H1 (cell line): ENCODE results near the gene LYVE1. TPM values are rescaled to one million over a fixed set of nuclear protein-coding genes. Genes with fewer than 3 reads are reported as not detected.

Experiments used
- CTCF ChIA-PET: fragments of 300-600 bp; sonication (Branson Sonifier 250); formaldehyde crosslinking; loops from one replicate; lab custom pipeline; 2021; ENCODE audit not compliant: partially characterized antibody; lab: Charles Lee
- POLR2A ChIA-PET: fragments of 300-600 bp; sonication (Branson Sonifier 250); formaldehyde crosslinking; loops from one replicate; lab custom pipeline; 2021; ENCODE audit warnings: inconsistent platforms; ENCODE audit not compliant: partially characterized antibody; lab: Charles Lee
- DNase-seq, 2 experiments: peaks; one replicate each; pipeline versions ENCODE4 v3.0.0 to v3.0.0-alpha.2; 2010 to 2022; ENCODE audit warnings: low spot score in 2 of 2, low read depth in 1 of 2, mixed read lengths in 1 of 2
- FAIRE-seq: peaks from 2 replicates; lab custom pipeline; 2011; peaks lifted over from hg19 to GRCh38; lab: Jason Lieb, UNC
- H2AFZ ChIP-seq: 2 replicates; pipeline ENCODE4 v1.8.1; 2012; ENCODE audit warnings: low read length, inconsistent platforms
- H2AK5ac ChIP-seq: 2 replicates; pipeline ENCODE4 v1.6.1; 2013; ENCODE audit warnings: low read depth, low read length
- H2BK120ac ChIP-seq: replicated peaks from 2 replicates; pipeline ENCODE3; 2013; ENCODE audit warnings: low read depth, low read length, inconsistent platforms
- H2BK12ac ChIP-seq: 2 replicates; pipeline ENCODE4 v1.6.1; 2013; ENCODE audit warnings: low read depth, low read length
- H2BK15ac ChIP-seq: 2 replicates; pipeline ENCODE4 v1.6.1; 2013; ENCODE audit warnings: low read length
- H2BK20ac ChIP-seq: 2 replicates; pipeline ENCODE4 v1.6.1; 2013; ENCODE audit warnings: low read length
- H2BK5ac ChIP-seq: 2 replicates; pipeline ENCODE4 v1.6.1; 2013; ENCODE audit warnings: low read depth, low read length
- H3K14ac ChIP-seq: 2 replicates; pipeline ENCODE4 v1.6.1; 2013; ENCODE audit warnings: inconsistent platforms; ENCODE audit not compliant: insufficient read length
- H3K18ac ChIP-seq: 2 replicates; pipeline ENCODE4 v1.6.1; 2013; ENCODE audit warnings: low read length; ENCODE audit errors: extremely low read depth
- H3K23ac ChIP-seq: 2 replicates; pipeline ENCODE4 v1.6.1; 2013; ENCODE audit warnings: inconsistent platforms; ENCODE audit not compliant: insufficient read length
- H3K23me2 ChIP-seq: 2 replicates; pipeline ENCODE4 v1.6.1; 2013; ENCODE audit warnings: low read depth, low read length
- H3K27ac ChIP-seq: 2 replicates; pipeline ENCODE4 v1.6.1; 2011; ENCODE audit warnings: low read depth, low read length, inconsistent platforms
- H3K27me3 ChIP-seq, 4 experiments: replicated peaks in 1 of 4; 1 replicate in 1 of 4; 2 replicates in 3 of 4; pipeline versions ENCODE4 v1.6.1 to v1.8.1; 2011 to 2013; ENCODE audit warnings: low read length in 3 of 4, mild to moderate bottlenecking in 3 of 4, inconsistent platforms in 2 of 4, mixed read lengths in 2 of 4, moderate library complexity in 1 of 4; ENCODE audit not compliant: control insufficient read depth in 3 of 4, insufficient read depth in 3 of 4; ENCODE audit errors: extremely low read depth in 1 of 4
- H3K36me3 ChIP-seq, 4 experiments: 2 replicates each; pipeline versions ENCODE4 v1.6.1 to v1.8.1; 2011 to 2013; ENCODE audit warnings: mild to moderate bottlenecking in 4 of 4, low read length in 3 of 4, moderate library complexity in 2 of 4, control low read depth in 1 of 4, inconsistent platforms in 1 of 4; ENCODE audit not compliant: insufficient read depth in 4 of 4, control insufficient read depth in 2 of 4
- H3K4ac ChIP-seq: replicated peaks from 2 replicates; pipeline ENCODE3; 2013; ENCODE audit warnings: low read length, low read depth, mixed read lengths, inconsistent platforms; ENCODE audit not compliant: insufficient read length
- H3K4me1 ChIP-seq, 4 experiments: replicated peaks in 1 of 4; 1 replicate in 1 of 4; 2 replicates in 3 of 4; pipeline versions ENCODE4 v1.6.1 to v1.8.1; 2011 to 2013; ENCODE audit warnings: low read length in 3 of 4, inconsistent platforms in 2 of 4, mixed read lengths in 1 of 4; ENCODE audit not compliant: insufficient read depth in 4 of 4, control insufficient read depth in 3 of 4
- H3K4me2 ChIP-seq, 2 experiments: 2 replicates each; pipeline versions ENCODE4 v1.6.1 to v1.8.1; 2011 to 2013; ENCODE audit warnings: low read depth in 2 of 2, low read length in 2 of 2, control low read depth in 1 of 2, inconsistent platforms in 1 of 2, mild to moderate bottlenecking in 1 of 2; ENCODE audit not compliant: insufficient read depth in 1 of 2
- H3K4me3 ChIP-seq, 4 experiments: fragments of 200-600, 300-600 bp in 1 of 4; sonication (generic), shearing (Covaris generic), sonication (Bioruptor Twin) in 1 of 4; 2 replicates each; pipeline versions ENCODE4 v1.5.1 to v1.8.1; 2011 to 2016; ENCODE audit warnings: low read length in 4 of 4, low read depth in 3 of 4, control low read depth in 2 of 4, inconsistent platforms in 2 of 4, mild to moderate bottlenecking in 2 of 4, mixed read lengths in 1 of 4, moderate library complexity in 1 of 4; ENCODE audit not compliant: insufficient read depth in 2 of 4; ENCODE audit errors: extremely low read depth in 1 of 4
- H3K56ac ChIP-seq: replicated peaks from 2 replicates; pipeline ENCODE3; 2013; ENCODE audit warnings: low read depth, mild to moderate bottlenecking, mixed read lengths, low read length, inconsistent platforms; ENCODE audit not compliant: insufficient read length
- H3K79me1 ChIP-seq: 2 replicates; pipeline ENCODE4 v1.6.1; 2013; ENCODE audit warnings: low read depth, low read length, control low read depth
- H3K79me2 ChIP-seq, 2 experiments: 2 replicates each; pipeline versions ENCODE4 v1.6.1 to v1.8.1; 2012 to 2013; ENCODE audit warnings: low read length in 2 of 2, mild to moderate bottlenecking in 2 of 2, inconsistent platforms in 1 of 2; ENCODE audit not compliant: insufficient read depth in 2 of 2, control insufficient read depth in 1 of 2
- H3K9ac ChIP-seq, 4 experiments: replicated peaks in 1 of 4; 1 replicate in 1 of 4; 2 replicates in 3 of 4; pipeline versions ENCODE4 v1.6.1 to v1.8.1; 2011 to 2013; ENCODE audit warnings: low read depth in 3 of 4, low read length in 3 of 4, control low read depth in 2 of 4, mild to moderate bottlenecking in 2 of 4, moderate library complexity in 2 of 4, inconsistent platforms in 1 of 4; ENCODE audit errors: extremely low read depth in 1 of 4
- H3K9me3 ChIP-seq, 2 experiments: 2 replicates each; pipeline versions ENCODE4 v1.6.1 to v1.8.1; 2012 to 2013; ENCODE audit warnings: mild to moderate bottlenecking in 2 of 2, moderate library complexity in 2 of 2, control low read depth in 1 of 2, inconsistent platforms in 1 of 2, low read depth in 1 of 2, low read length in 1 of 2, mixed read lengths in 1 of 2; ENCODE audit not compliant: insufficient read depth in 2 of 2
- H4K20me1 ChIP-seq, 2 experiments: replicated peaks in 1 of 2; 2 replicates each; pipeline versions ENCODE3 to v1.8.1; 2011 to 2013; ENCODE audit warnings: inconsistent platforms in 2 of 2, low read length in 2 of 2, mild to moderate bottlenecking in 1 of 2; ENCODE audit not compliant: insufficient read depth in 2 of 2, control insufficient read depth in 1 of 2
- H4K5ac ChIP-seq: 2 replicates; pipeline ENCODE4 v1.6.1; 2013; ENCODE audit warnings: low read length, low read depth, mixed read lengths, inconsistent platforms; ENCODE audit not compliant: insufficient read length
- H4K8ac ChIP-seq: 2 replicates; pipeline ENCODE4 v1.8.0; 2013; ENCODE audit warnings: mild to moderate bottlenecking, moderate library complexity, low read length, inconsistent platforms; ENCODE audit not compliant: insufficient read depth; ENCODE audit errors: extremely low read depth
- H4K91ac ChIP-seq: replicated peaks from 2 replicates; pipeline ENCODE3; 2013; ENCODE audit warnings: low read length, mixed read lengths, inconsistent platforms; ENCODE audit not compliant: insufficient read length
- CHD2 ChIP-seq: IDR thresholded peaks from 2 replicates; pipeline ENCODE4 v1.6.1; 2012; ENCODE audit warnings: low read length, improper control_type of control experiment
- E2F6 ChIP-seq: IDR thresholded peaks from 2 replicates; pipeline ENCODE4 v1.6.1; 2012; ENCODE audit warnings: inconsistent platforms
- FOSL1 ChIP-seq: IDR thresholded peaks from 2 replicates; pipeline ENCODE4 v1.6.1; 2011; ENCODE audit warnings: mild to moderate bottlenecking, low read depth, low read length, moderate library complexity; ENCODE audit not compliant: insufficient read depth
- HDAC2 ChIP-seq, 2 experiments: fragments of 300-600 bp in 1 of 2; sonication (generic) in 1 of 2; IDR thresholded peaks; 2 replicates each; pipeline ENCODE4 v1.6.1; 2011 to 2012; ENCODE audit warnings: low read depth in 2 of 2, low read length in 2 of 2, mild to moderate bottlenecking in 2 of 2, moderate library complexity in 2 of 2, borderline replicate concordance in 1 of 2, inconsistent platforms in 1 of 2
- JUN ChIP-seq: IDR thresholded peaks from 2 replicates; pipeline ENCODE4 v1.6.1; 2011; ENCODE audit warnings: low read depth, mild to moderate bottlenecking, improper control_type of control experiment, low read length
- NANOG ChIP-seq: IDR thresholded peaks from 2 replicates; pipeline ENCODE4 v1.6.1; 2011; ENCODE audit warnings: low read length, low read depth, mild to moderate bottlenecking, inconsistent platforms; ENCODE audit not compliant: insufficient read depth, poor library complexity, severe bottlenecking
- NRF1 ChIP-seq: IDR thresholded peaks from 2 replicates; pipeline ENCODE4 v1.6.1; 2011; ENCODE audit warnings: mild to moderate bottlenecking, low read depth, low read length, improper control_type of control experiment
- POLR2A ChIP-seq, 2 experiments: IDR thresholded peaks; 1 replicate in 1 of 2; 2 replicates in 1 of 2; pipeline ENCODE4 v1.6.1; 2011; ENCODE audit warnings: low read depth in 2 of 2, low read length in 2 of 2, mild to moderate bottlenecking in 2 of 2; ENCODE audit errors: control extremely low read depth in 1 of 2
- RXRA ChIP-seq: IDR thresholded peaks from 2 replicates; pipeline ENCODE4 v1.6.1; 2011; ENCODE audit warnings: low read depth, mild to moderate bottlenecking, low read length, moderate library complexity; ENCODE audit not compliant: insufficient read depth
- SAP30 ChIP-seq: fragments of 300-600 bp; sonication (generic); IDR thresholded peaks from 2 replicates; pipeline ENCODE4 v1.7.1; 2012; ENCODE audit warnings: low read length, moderate library complexity, mild to moderate bottlenecking, inconsistent platforms; ENCODE audit not compliant: insufficient read depth, insufficient replicate concordance
- SIX5 ChIP-seq: IDR thresholded peaks from 2 replicates; pipeline ENCODE4 v1.6.1; 2011; ENCODE audit warnings: mild to moderate bottlenecking, low read depth, low read length
- SP4 ChIP-seq: IDR thresholded peaks from 2 replicates; pipeline ENCODE4 v1.6.1; 2012; ENCODE audit warnings: low read length, inconsistent platforms
- TBP ChIP-seq: IDR thresholded peaks from 2 replicates; pipeline ENCODE4 v1.6.1; 2011; ENCODE audit warnings: low read depth, low read length, improper control_type of control experiment
- TCF12 ChIP-seq: IDR thresholded peaks from 2 replicates; pipeline ENCODE4 v1.6.1; 2011; ENCODE audit warnings: low read depth, mild to moderate bottlenecking, low read length
- WGBS, 2 experiments: shearing (Covaris generic) in 1 of 2; methylation state at CpG; one replicate each; pipeline versions ENCODE4 v1.1.6 to v1.1.7; 2013 to 2015; ENCODE audit warnings: low lambda C conversion rate in 2 of 2, mixed read lengths in 2 of 2, inconsistent platforms in 1 of 2, low coverage in 1 of 2, missing lambda C conversion rate in 1 of 2; ENCODE audit not compliant: insufficient replicate concordance in 2 of 2, insufficient coverage in 1 of 2, insufficient read length in 1 of 2; ENCODE audit errors: extremely low coverage in 1 of 2, missing lambda C conversion rate in 1 of 2; 5-methylcytosine and 5-hydroxymethylcytosine counted together
- polyA plus RNA-seq, 7 experiments: library from polyadenylated mRNA; depleted of rRNA in 3 of 7; stranded (reverse) in 5 of 7; unstranded in 2 of 7; fragments of >200 nt in 5 of 7; fragments of 200-250 nt in 2 of 7; gene quantifications; 1 replicate in 5 of 7; 2 replicates in 1 of 7; 4 replicates in 1 of 7; pipeline versions ENCODE4 v1.2.1 to v1.2.3, GENCODE V29; 2011 to 2013; ENCODE audit warnings: missing spikeins in 2 of 7, mixed read lengths in 2 of 7
- total RNA-seq: library from RNA; stranded (reverse); fragmentation: NEBNext Ultra II Directional; extraction: Animal tissue kit (Norgen Biotek cat#: 25700); gene quantifications from 2 replicates; pipeline ENCODE4 v1.2.1, GENCODE V29; 2021

Gene LYVE1
- total and polyA plus RNA-seq, 2 of the 8 experiments (the other 6 are each of a cell fraction or from before 2014, with no cell fraction given), result 0.09 TPM; not detected in 1

- Histone ChIP-seq H2BK15ac (no peak overlapping the region), H2BK12ac (no peak overlapping the region), H3K4me3 (no peak overlapping the region), H3K27ac (no peak overlapping the region), H3K27me3 (no peaks in the 10 kb centered on the region), H2BK20ac (no peak overlapping the region), H2BK5ac (no peak overlapping the region), H4K91ac (no peak overlapping the region), H3K14ac (no peak overlapping the region), H3K4ac (no peak overlapping the region), H3K9me3 (no peaks in the 10 kb centered on the region), H3K79me1 (no peaks in the 10 kb centered on the region; the same call in 1 of the 2 replicates), H2AK5ac (no peak overlapping the region), H3K79me2 (no peaks in the 10 kb centered on the region), H4K8ac (no peak overlapping the region), H4K5ac (no peak overlapping the region), H3K23ac (no peak overlapping the region), H3K4me2 (no peak overlapping the region), H2AFZ (no peak overlapping the region), H4K20me1 (no peaks in the 10 kb centered on the region), H2BK120ac (no peak overlapping the region), H3K56ac (no peak overlapping the region), H3K4me1 (peaks cover 0 to 6% (median 0%) of the 10 kb centered on the region in 4 experiments; a peak in 2 of 7 replicates), H3K23me2 (peaks cover 4% of the 10 kb centered on the region; the same call in 1 of the 2 replicates), H3K9ac (no peak overlapping the region), H3K36me3 (no peaks in the 10 kb centered on the region), H3K18ac (no peak overlapping the region)
- POLR2A ChIA-PET, result no interaction called here
- FAIRE-seq (no peak), DNase-seq (no peak)
- WGBS, 2 experiments, result 68% methylated on average over 1 of the region's 1 CpG; no CpG with 5 or more reads in 1 of the 2 experiments
- CTCF ChIA-PET, result interaction anchor here (0.8 kb wide), 1 partner anchor 133 kb away, joined by 3 read pairs; no protein-coding TSS in a partner anchor
- TF ChIP-seq TCF12 (no peak), TBP (no peak), RXRA (no peak), CHD2 (no peak), E2F6 (no peak), HDAC2 (IDR thresholded peaks at IDR 0.05; ENCODE audit: borderline replicate concordance in 1 of 2, low read depth in 2 of 2, low read length in 2 of 2) (no peak), NRF1 (no peak), NANOG (no peak), POLR2A (IDR thresholded peaks at IDR 0.05; ENCODE audit: control extremely low read depth in 1 of 2, low read depth in 2 of 2, low read length in 2 of 2) (no peak), FOSL1 (no peak), JUN (no peak), SAP30 (no peak), SP4 (no peak), SIX5 (no peak)
These were observed 29.5 kb downstream of the LYVE1 start for GRCh38 chr11:10538924-10539323.
